GM19043 (cell line): ENCODE data around the gene EIF5A.
"Not testable (repeated sequence)": the region's sequence is repeated elsewhere in the genome, so short reads cannot be mapped to it uniquely, and the experiment has no call there.

Experiments
- ATAC-seq: cut with Tn5 transposase; IDR thresholded peaks from one replicate; pipeline ENCODE4 v1.9.1; 2021; ENCODE audit warnings: low read depth; ENCODE audit not compliant: unreplicated experiment

The EIF5A gene

GRCh38 chr17:7329374-7329996 is 22.1 kb downstream of the EIF5A start:
- peak; percentile 46 for ATAC-seq

GRCh38 chr17:7329997-7330637 is 22.7 kb downstream of the EIF5A start:
- ATAC-seq = peak; percentile 28

GRCh38 chr17:7330638-7331015 is 23.2 kb downstream of the EIF5A start:
- no peak for ATAC-seq

- ATAC-seq = no peak
Measured at GRCh38 chr17:7332111-7332510, 24.7 kb downstream of the EIF5A start.

GRCh38 chr17:7332600-7333069 is 25.2 kb downstream of the EIF5A start:
- not testable (repeated sequence) for ATAC-seq

- no peak for ATAC-seq
Measured at GRCh38 chr17:7334938-7335538, 27.6 kb downstream of the EIF5A start.

- ATAC-seq = not testable (repeated sequence)
Measured at GRCh38 chr17:7335765-7336164, 28.3 kb downstream of the EIF5A start.

GRCh38 chr17:7336240-7337175 is 29.1 kb downstream of the EIF5A start, which contains the start of gene ACAP1:
Gene ACAP1, plus strand, starts transcription at chr17:7336529. Its CDS starts 206 bp downstream, at chr17:7336735.
- peak; percentile 57 for ATAC-seq

GRCh38 chr17:7337600-7337999 is 30.2 kb downstream of the EIF5A start:
- not testable (repeated sequence) for ATAC-seq

GRCh38 chr17:7340179-7340578 is 32.8 kb downstream of the EIF5A start:
- no peak for ATAC-seq

GRCh38 chr17:7341842-7342241 is 34.4 kb downstream of the EIF5A start:
- ATAC-seq = no peak

GRCh38 chr17:7343250-7343649 is 35.8 kb downstream of the EIF5A start:
- no peak for ATAC-seq

GRCh38 chr17:7346761-7347614 is 39.6 kb downstream of the EIF5A start:
- ATAC-seq = no peak

- ATAC-seq = no peak
Measured at GRCh38 chr17:7347630-7348477, 40.4 kb downstream of the EIF5A start.

- no peak for ATAC-seq
Measured at GRCh38 chr17:7348478-7349242, 41.2 kb downstream of the EIF5A start.

- peak; percentile 49 for ATAC-seq
Measured at GRCh38 chr17:7351665-7352502, 44.5 kb downstream of the EIF5A start, which contains the start of gene KCTD11. Gene KCTD11, plus strand, starts transcription at chr17:7352162.

GRCh38 chr17:7352503-7352889 is 45.1 kb downstream of the EIF5A start:
- no peak for ATAC-seq
